Colonic mucosa (tissue), 4 donors: ENCODE data around the gene PTEN. TPM values are rescaled to one million over a fixed set of nuclear protein-coding genes. Genes with fewer than 3 reads are reported as not detected.

Source experiments
- DNase-seq: peaks from one replicate; pipeline ENCODE4 v3.0.0-alpha.2; 2020
- H3K27ac ChIP-seq: fragments of 200-600 bp; one replicate; pipeline ENCODE4 v1.8.0; 2021
- H3K27me3 ChIP-seq: fragments of 200-600 bp; one replicate; pipeline ENCODE4 v1.8.0; 2021
- H3K36me3 ChIP-seq: fragments of 200-600 bp; one replicate; pipeline ENCODE4 v1.8.0; 2021
- H3K4me1 ChIP-seq: fragments of 200-600 bp; one replicate; pipeline ENCODE4 v1.8.0; 2021; ENCODE audit warnings: mild to moderate bottlenecking
- H3K4me3 ChIP-seq: fragments of 200-600 bp; one replicate; pipeline ENCODE4 v1.8.0; 2021
- H3K9ac ChIP-seq, 2 donors: one replicate each; pipeline ENCODE4 v1.7.0; 2013; ENCODE audit warnings: control low read depth in 2 of 2, low read depth in 2 of 2, low read length in 2 of 2
- H3K9me3 ChIP-seq: fragments of 200-600 bp; one replicate; pipeline ENCODE4 v1.8.0; 2021
- intact Hi-C: fragments of 100-400 bp; cut with DNase I; formaldehyde crosslinking; loops from one replicate; pipeline ENCODE4 v1.14.1; 2022
- total RNA-seq, 2 donors: library from RNA; stranded (reverse); fragmentation: NEBNext Ultra II Directional in 1 of 2; extraction: Animal tissue kit (Norgen Biotek cat#: 25700) in 1 of 2; gene quantifications; one replicate each; pipeline ENCODE4 v1.2.1, GENCODE V29; 2021
- TF ChIP-seq, protein P1 (sequence below): fragments of 200-600 bp; IDR thresholded peaks from one replicate; pipeline ENCODE4 v1.8.0; 2022; ENCODE audit warnings: antibody characterized with exemption, mild to moderate bottlenecking
- donor health status: healthy.
- donor health status: DM: no; HTN: no; CAD: no.
- donor health status: DM: no; HTN: no; CAD: no.

PTEN gene
- total RNA-seq, 2 donors from 2014 or later = 79.2 to 111 TPM

DNA sequence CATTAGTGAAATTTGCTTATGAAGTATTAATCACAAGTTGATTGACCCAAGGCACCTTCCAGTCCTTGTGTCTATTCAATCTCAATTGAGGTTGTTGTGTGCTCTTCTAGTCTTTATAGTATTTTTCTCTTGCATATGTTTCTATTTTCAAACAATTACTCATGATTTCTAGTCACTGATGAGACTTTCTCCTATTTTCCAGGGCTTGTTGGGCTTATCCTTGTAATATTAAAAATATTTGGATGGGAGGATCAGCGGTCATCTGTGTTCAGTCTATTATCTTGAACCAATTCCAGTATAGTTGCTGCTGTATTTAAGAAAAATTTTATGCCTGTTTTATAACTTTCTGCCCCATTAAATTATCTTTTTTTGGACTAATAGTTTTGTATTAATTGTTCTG lies 154.4 kb downstream of the PTEN start:
- no peak overlapping the region for H3K4me3 ChIP-seq
- no peak for DNase-seq
- TF ChIP-seq, protein P1, sequence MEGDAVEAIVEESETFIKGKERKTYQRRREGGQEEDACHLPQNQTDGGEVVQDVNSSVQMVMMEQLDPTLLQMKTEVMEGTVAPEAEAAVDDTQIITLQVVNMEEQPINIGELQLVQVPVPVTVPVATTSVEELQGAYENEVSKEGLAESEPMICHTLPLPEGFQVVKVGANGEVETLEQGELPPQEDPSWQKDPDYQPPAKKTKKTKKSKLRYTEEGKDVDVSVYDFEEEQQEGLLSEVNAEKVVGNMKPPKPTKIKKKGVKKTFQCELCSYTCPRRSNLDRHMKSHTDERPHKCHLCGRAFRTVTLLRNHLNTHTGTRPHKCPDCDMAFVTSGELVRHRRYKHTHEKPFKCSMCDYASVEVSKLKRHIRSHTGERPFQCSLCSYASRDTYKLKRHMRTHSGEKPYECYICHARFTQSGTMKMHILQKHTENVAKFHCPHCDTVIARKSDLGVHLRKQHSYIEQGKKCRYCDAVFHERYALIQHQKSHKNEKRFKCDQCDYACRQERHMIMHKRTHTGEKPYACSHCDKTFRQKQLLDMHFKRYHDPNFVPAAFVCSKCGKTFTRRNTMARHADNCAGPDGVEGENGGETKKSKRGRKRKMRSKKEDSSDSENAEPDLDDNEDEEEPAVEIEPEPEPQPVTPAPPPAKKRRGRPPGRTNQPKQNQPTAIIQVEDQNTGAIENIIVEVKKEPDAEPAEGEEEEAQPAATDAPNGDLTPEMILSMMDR = no peak
- H3K4me1 ChIP-seq = no peaks in the 10 kb centered on the region
- H3K27ac ChIP-seq = no peak overlapping the region
- no peaks in the 10 kb centered on the region for H3K36me3 ChIP-seq
- H3K27me3 ChIP-seq = no peaks in the 10 kb centered on the region
- intact Hi-C loops = no loop called here
- H3K9ac ChIP-seq = no peak overlapping the region
- no peaks in the 10 kb centered on the region for H3K9me3 ChIP-seq

DNA sequence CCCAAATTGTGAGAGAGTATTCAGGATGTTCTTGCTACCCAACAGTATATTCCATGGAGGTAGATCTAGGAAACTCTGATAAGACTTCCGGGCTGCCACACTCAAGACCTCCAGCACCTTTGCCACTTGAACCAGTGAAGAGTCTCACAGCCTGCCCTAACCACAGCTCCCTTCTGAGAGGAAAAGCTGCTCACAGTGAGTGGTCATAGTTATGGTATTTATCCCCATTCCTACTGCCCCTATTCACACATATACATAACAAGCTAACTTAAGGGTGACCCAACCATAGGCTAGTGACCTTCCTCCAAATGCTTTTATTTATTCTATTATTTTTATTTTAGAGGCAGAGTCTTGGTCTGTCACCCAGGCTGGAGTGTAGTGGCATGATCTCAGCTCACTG lies 156.3 kb downstream of the PTEN start:
- H3K27me3 ChIP-seq = no peaks in the 10 kb centered on the region
- no peaks in the 10 kb centered on the region for H3K9me3 ChIP-seq
- H3K4me1 ChIP-seq = no peaks in the 10 kb centered on the region
- TF ChIP-seq, protein P1 = no peak
- H3K9ac ChIP-seq = no peak overlapping the region
- H3K4me3 ChIP-seq = no peak overlapping the region
- H3K27ac ChIP-seq = no peak overlapping the region
- intact Hi-C loops = no loop called here
- DNase-seq = no peak
- H3K36me3 ChIP-seq = no peaks in the 10 kb centered on the region

Other genes starting within 250 kb of the PTEN start
- 100 to 1,000 TPM; 279 to 310 TPM for gene PAPSS2, start 203.7 kb upstream of the PTEN start, total RNA-seq
- 10 to 100 TPM; 38.1 to 59.9 TPM for gene ATAD1, start 45.4 kb upstream of the PTEN start, total RNA-seq
- 1 to 10 TPM; 1.0 to 1.8 TPM for gene KLLN, start 92 bp upstream of the PTEN start, total RNA-seq